ENCODE data around the gene EPHA3.

- TF ChIP-seq, protein P1, sequence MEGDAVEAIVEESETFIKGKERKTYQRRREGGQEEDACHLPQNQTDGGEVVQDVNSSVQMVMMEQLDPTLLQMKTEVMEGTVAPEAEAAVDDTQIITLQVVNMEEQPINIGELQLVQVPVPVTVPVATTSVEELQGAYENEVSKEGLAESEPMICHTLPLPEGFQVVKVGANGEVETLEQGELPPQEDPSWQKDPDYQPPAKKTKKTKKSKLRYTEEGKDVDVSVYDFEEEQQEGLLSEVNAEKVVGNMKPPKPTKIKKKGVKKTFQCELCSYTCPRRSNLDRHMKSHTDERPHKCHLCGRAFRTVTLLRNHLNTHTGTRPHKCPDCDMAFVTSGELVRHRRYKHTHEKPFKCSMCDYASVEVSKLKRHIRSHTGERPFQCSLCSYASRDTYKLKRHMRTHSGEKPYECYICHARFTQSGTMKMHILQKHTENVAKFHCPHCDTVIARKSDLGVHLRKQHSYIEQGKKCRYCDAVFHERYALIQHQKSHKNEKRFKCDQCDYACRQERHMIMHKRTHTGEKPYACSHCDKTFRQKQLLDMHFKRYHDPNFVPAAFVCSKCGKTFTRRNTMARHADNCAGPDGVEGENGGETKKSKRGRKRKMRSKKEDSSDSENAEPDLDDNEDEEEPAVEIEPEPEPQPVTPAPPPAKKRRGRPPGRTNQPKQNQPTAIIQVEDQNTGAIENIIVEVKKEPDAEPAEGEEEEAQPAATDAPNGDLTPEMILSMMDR (conservative IDR thresholded peaks at IDR 0.05; ENCODE audit: low read length): no peak
- TF ChIP-seq EZH2phosphoT487 (IDR thresholded peaks at IDR 0.05; ENCODE audit: borderline replicate concordance): no peak
Observed at GRCh38 chr3:89306540-89306939, 199.1 kb downstream of the EPHA3 start.
